Heart left ventricle (tissue), 16 donors: ENCODE measurements around the gene ATXN7L1. TPM values are rescaled to one million over a fixed set of nuclear protein-coding genes. Genes with fewer than 3 reads are reported as not detected.

ENCODE experiments used
- ATAC-seq, 4 donors: fragments of 200-7000 bp; cut with Tn5 transposase; one replicate each; pipeline ENCODE4 v1.9.1; 2020 to 2022; ENCODE audit warnings: moderate library complexity in 4 of 4, mild to moderate bottlenecking in 3 of 4, moderate number of reproducible peaks in 1 of 4
- DNase-seq, 5 donors: peaks; one replicate each; pipeline ENCODE4 v3.0.0-alpha.2; 2020
- H3K27ac ChIP-seq, 12 donors: fragments of 200-600 bp; sonication (generic) in 4 of 12; one replicate each; pipeline versions ENCODE4 v1.5.0 to v1.8.0; 2016 to 2022; ENCODE audit warnings: mild to moderate bottlenecking in 2 of 12
- H3K27me3 ChIP-seq, 9 donors: fragments of 200-600 bp; sonication (generic) in 2 of 9; one replicate each; pipeline versions ENCODE4 v1.5.1 to v1.8.0; 2016 to 2022; ENCODE audit warnings: mild to moderate bottlenecking in 3 of 9
- H3K36me3 ChIP-seq, 9 donors: fragments of 200-600 bp; sonication (generic) in 2 of 9; one replicate each; pipeline versions ENCODE4 v1.5.0 to v1.8.0; 2018 to 2022; ENCODE audit warnings: mild to moderate bottlenecking in 2 of 9
- H3K4me1 ChIP-seq, 12 donors: fragments of 200-600 bp; sonication (generic) in 4 of 12; one replicate each; pipeline versions ENCODE4 v1.5.0 to v1.8.0; 2016 to 2022; ENCODE audit warnings: mild to moderate bottlenecking in 3 of 12
- H3K4me3 ChIP-seq, 12 donors: fragments of 200-600 bp; sonication (generic) in 4 of 12; one replicate each; pipeline versions ENCODE4 v1.5.0 to v1.8.0; 2017 to 2022; ENCODE audit warnings: mild to moderate bottlenecking in 9 of 12, moderate library complexity in 4 of 12
- H3K9me3 ChIP-seq, 12 donors: fragments of 200-600 bp; sonication (generic) in 4 of 12; one replicate each; pipeline versions ENCODE4 v1.5.0 to v1.8.0; 2016 to 2022; ENCODE audit warnings: mild to moderate bottlenecking in 1 of 12
- POLR2A ChIP-seq, 2 donors: fragments of 450-650 bp; IDR thresholded peaks; one replicate each; pipeline ENCODE4 v1.6.1; 2017; ENCODE audit warnings: antibody characterized with exemption in 2 of 2, mild to moderate bottlenecking in 2 of 2, moderate library complexity in 2 of 2
- WGBS, 4 donors: extraction: QIAGEN DNeasy Blood & Tissue Kit in 2 of 4; methylation state at CpG; one replicate each; pipeline versions ENCODE4 v1.1.5 to v1.1.7; 2013 to 2018; 5-methylcytosine and 5-hydroxymethylcytosine counted together
- intact Hi-C, 10 donors: fragments of 100-400 bp; cut with DNase I; formaldehyde crosslinking; loops; one replicate each; pipeline versions ENCODE4 v1.11.1 to v1.14.2; 2022
- polyA plus RNA-seq, 2 donors: library from polyadenylated mRNA; stranded (reverse); fragments of 200-250 nt; gene quantifications; one replicate each; pipeline ENCODE4 v1.2.3, GENCODE V29; 2013
- total RNA-seq, 9 donors: library from RNA; depleted of rRNA in 2 of 9; stranded (reverse); fragments of >200 nt in 2 of 9; fragmentation: NEBNext Ultra II Directional in 3 of 9; extraction: Animal tissue kit (Norgen Biotek cat#: 25700) in 3 of 9; gene quantifications; one replicate each; pipeline versions ENCODE4 v1.1.0 to v1.2.4, GENCODE V29; 2016 to 2023
- TF ChIP-seq, protein P1 (sequence below), 12 donors: fragments of 200-600 bp; sonication (generic) in 4 of 12; IDR thresholded peaks; one replicate each; pipeline versions ENCODE4 v1.5.0 to v1.8.0; 2018 to 2022; ENCODE audit warnings: antibody characterized with exemption in 12 of 12, mild to moderate bottlenecking in 5 of 12
- donor health status: ischemic (EF 13 %, LVEDD 7.1; RV severe dilation, severe dysfunction).
- donor health status: healthy with polysubstance abuse.
- donor health status: DM: no; HTN: yes; CAD: no.
- donor health status: DM: no; HTN: no; CAD: no.
- donor health status: ischemic (EF 25% LVEDD 6.9; RV normal size, moderate dysfunction).
- donor health status: ischemic (EF 25% LVEDD 5.7; RV mildly dilated, moderate dysfunction).
- donor health status: healthy.
- donor health status: DM: yes; HTN: yes; CAD: no.
- donor health status: ischemic (EF 35%, LVEDD 5.7; RV mildly dilated, moderate dysfunction).
- donor health status: nonischemic (EF 11% LVEDD 7.7; RV severe dilation, severe dysfunction).
- donor health status: DM: yes; HTN: yes; CAD: no.
- donor health status: PGD.
- donor health status: ischemic (EF 29% LVEDD 5.4; RV normal size, mild dysfunction).
- donor health status: nonischemic (EF 23%, LVEDD 6.1; RV moderate dilation, normal function).

The ATXN7L1 gene
- total and polyA plus RNA-seq, 11 donors: 2.0 to 10.6 (median 3.6) TPM

DNA sequence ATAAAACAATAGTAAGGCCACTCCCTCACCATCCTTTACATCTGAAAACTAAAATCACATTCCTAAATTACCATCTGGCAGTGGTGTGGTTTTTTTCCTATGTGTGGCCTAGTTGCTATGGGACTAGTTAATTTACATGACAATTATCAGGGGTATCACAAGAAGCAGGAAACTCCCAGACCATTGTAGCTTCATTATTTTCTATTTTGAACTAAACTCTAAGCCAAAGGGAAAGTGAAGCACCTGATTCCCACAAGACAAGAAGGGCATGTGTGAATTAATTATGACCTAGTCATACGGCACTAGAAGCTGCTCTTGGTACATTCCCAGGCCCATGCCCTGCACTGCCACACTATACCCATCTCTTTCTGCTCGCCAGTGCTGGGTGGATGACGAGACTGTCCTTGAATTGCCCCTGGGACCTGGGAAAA is 103.4 kb downstream of the ATXN7L1 start:
- Histone ChIP-seq H3K4me3 (no peak overlapping the region), H3K27ac (no peak overlapping the region), H3K9me3 (peaks cover 0 to 9% (median 0%) of the 10 kb centered on the region in 12 donors), H3K36me3 (no peaks in the 10 kb centered on the region), H3K27me3 (no peaks in the 10 kb centered on the region), H3K4me1 (peaks cover 0 to 7% (median 0%) of the 10 kb centered on the region in 12 donors)
- no peak for ATAC-seq
- 66 to 83% (median 69%) methylated on average over 3 of the region's 3 CpGs for WGBS, 4 donors
- TF ChIP-seq, protein P1, sequence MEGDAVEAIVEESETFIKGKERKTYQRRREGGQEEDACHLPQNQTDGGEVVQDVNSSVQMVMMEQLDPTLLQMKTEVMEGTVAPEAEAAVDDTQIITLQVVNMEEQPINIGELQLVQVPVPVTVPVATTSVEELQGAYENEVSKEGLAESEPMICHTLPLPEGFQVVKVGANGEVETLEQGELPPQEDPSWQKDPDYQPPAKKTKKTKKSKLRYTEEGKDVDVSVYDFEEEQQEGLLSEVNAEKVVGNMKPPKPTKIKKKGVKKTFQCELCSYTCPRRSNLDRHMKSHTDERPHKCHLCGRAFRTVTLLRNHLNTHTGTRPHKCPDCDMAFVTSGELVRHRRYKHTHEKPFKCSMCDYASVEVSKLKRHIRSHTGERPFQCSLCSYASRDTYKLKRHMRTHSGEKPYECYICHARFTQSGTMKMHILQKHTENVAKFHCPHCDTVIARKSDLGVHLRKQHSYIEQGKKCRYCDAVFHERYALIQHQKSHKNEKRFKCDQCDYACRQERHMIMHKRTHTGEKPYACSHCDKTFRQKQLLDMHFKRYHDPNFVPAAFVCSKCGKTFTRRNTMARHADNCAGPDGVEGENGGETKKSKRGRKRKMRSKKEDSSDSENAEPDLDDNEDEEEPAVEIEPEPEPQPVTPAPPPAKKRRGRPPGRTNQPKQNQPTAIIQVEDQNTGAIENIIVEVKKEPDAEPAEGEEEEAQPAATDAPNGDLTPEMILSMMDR (IDR thresholded peaks at IDR 0.05): no peak
- TF ChIP-seq POLR2A (IDR thresholded peaks at IDR 0.05): no peak
- DNase-seq: no peak
- intact Hi-C loops: loop anchor here in 1 of 10 donors (10.0 kb wide), 1 partner anchor 52 kb away; no protein-coding TSS in a partner anchor

- Histone ChIP-seq H3K27me3 (no peaks in the 10 kb centered on the region), H3K4me1 (peaks cover 0 to 7% (median 0%) of the 10 kb centered on the region in 12 donors), H3K27ac (peak overlapping the region in 1 of 12 donors; percentile 32), H3K36me3 (no peaks in the 10 kb centered on the region), H3K9me3 (peaks cover 0 to 9% (median 0%) of the 10 kb centered on the region in 12 donors), H3K4me3 (no peak overlapping the region)
- WGBS, 4 donors: 68 to 81% (median 76%) methylated on average over 9 of the region's 9 CpGs
- no peak for DNase-seq
- TF ChIP-seq POLR2A (IDR thresholded peaks at IDR 0.05): no peak
- TF ChIP-seq, protein P1 (IDR thresholded peaks at IDR 0.05): no peak
- intact Hi-C loops: loop anchor here in 9 of 10 donors (10.0 kb wide), 7 partner anchors 55 to 395 kb away; partner anchors contain the start of gene ATXN7L1 (in 3 of the 9)
- peak in 2 of 4 donors; percentile 41 to 55 for ATAC-seq
Observed at GRCh38 chr7:105769901-105770628, 106.3 kb downstream of the ATXN7L1 start.

GRCh38 chr7:105768898-105769507 is 107.4 kb downstream of the ATXN7L1 start:
- H3K27me3 ChIP-seq: no peaks in the 10 kb centered on the region
- peaks cover 0 to 7% (median 0%) of the 10 kb centered on the region in 12 donors for H3K4me1 ChIP-seq
- ATAC-seq (no peak), DNase-seq (no peak)
- intact Hi-C loops: loop anchor here in 9 of 10 donors (10.0 kb wide), 6 partner anchors 106 to 396 kb away; partner anchors contain the start of gene ATXN7L1 (in 3 of the 9)
- TF ChIP-seq, protein P1 (IDR thresholded peaks at IDR 0.05): no peak
- TF ChIP-seq POLR2A (IDR thresholded peaks at IDR 0.05): no peak
- H3K27ac ChIP-seq: no peak overlapping the region
- WGBS, 4 donors: 93 to 100% (median 98%) methylated on average over 9 of the region's 9 CpGs
- H3K9me3 ChIP-seq: peaks cover 0 to 9% (median 0%) of the 10 kb centered on the region in 12 donors
- no peak overlapping the region for H3K4me3 ChIP-seq
- no peaks in the 10 kb centered on the region for H3K36me3 ChIP-seq

GRCh38 chr7:105768117-105768516 is 108.3 kb downstream of the ATXN7L1 start:
- ATAC-seq (no peak), DNase-seq (no peak)
- H3K9me3 ChIP-seq: peaks cover 0 to 9% (median 0%) of the 10 kb centered on the region in 12 donors
- no peaks in the 10 kb centered on the region for H3K27me3 ChIP-seq
- H3K4me1 ChIP-seq: peaks cover 0 to 7% (median 0%) of the 10 kb centered on the region in 12 donors
- no peak for TF ChIP-seq POLR2A (IDR thresholded peaks at IDR 0.05)
- TF ChIP-seq, protein P1 (IDR thresholded peaks at IDR 0.05): no peak
- H3K4me3 ChIP-seq: no peak overlapping the region
- intact Hi-C loops: loop anchor here in 9 of 10 donors (10.0 kb wide), 6 partner anchors 107 to 397 kb away; partner anchors contain the start of gene ATXN7L1 (in 3 of the 9)
- H3K27ac ChIP-seq: no peak overlapping the region
- 92 to 94% (median 92%) methylated on average over 3 of the region's 3 CpGs for WGBS, 4 donors
- H3K36me3 ChIP-seq: no peaks in the 10 kb centered on the region
